ENCODE measurements around the gene SOCS1. TPM values are rescaled to one million over a fixed set of nuclear protein-coding genes. Genes with fewer than 3 reads are reported as not detected.
A peak's percentile ranks its signal among the peaks of the same experiment; 100 is the strongest.

SOCS1 gene
- total RNA-seq, 1 donor from 2014 or later, result 0.91 TPM

DNA sequence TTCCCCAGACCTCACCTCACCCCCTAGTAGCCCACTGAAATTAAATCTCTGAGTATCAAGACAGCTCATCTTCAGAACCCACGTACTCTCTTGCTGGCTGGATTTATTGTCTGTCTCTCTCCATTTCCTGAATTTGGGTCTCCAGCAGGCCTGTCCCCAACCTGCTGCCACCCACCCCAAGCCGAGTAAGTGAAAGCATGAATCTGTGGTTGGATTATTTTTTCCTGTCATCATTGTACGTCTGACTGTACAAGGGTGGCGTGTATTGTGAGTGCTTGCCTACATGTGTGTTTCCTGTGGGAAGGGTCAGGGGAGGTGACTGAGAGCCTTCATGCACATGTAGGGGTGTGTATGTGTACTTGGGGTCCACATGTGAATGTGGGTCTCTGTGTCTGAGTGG lies 7.7 kb upstream of the SOCS1 start:
- DNase-seq (ENCODE audit: low spot score), result no peak
- ATAC-seq, result no peak

DNA sequence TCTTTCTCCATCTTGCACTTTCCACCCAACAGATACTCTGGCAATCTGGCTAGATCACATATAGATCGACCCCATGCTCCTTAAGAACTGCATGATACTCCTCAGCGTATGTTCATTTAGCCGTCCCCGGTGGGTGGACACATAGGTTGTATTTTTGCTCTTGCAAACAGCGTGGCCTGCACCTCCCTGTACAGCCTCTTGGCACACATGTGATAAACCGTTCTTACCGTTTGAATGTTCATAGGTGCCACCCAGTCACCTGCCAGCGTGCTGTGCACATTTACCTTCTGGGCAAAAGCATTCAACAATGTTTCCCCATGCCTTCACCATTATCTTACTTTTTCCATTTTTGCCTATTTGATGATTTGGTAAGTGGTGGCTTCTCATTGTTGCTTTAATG lies 6.9 kb upstream of the SOCS1 start:
- ATAC-seq (no peak), DNase-seq (ENCODE audit: low spot score) (no peak)

DNA sequence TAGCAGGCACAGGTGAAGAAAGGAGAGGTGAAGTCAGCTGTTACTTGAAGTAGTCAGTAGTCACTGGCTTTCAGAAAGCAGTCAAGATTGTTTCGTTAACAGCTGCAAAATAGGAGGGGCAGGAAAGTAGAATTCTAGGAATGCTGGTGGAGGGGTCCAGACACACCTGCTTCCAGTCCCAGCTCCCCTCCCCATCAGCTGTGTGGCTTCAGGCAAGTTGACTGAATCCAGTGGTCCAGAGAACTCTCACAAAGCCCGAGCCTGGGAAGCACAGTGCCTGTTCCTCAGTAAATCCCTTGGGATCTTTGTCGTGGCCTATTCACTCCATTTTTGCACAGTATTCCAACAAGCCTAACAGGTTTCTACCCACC lies 4.6 kb upstream of the SOCS1 start:
- no peak for ATAC-seq
- DNase-seq (ENCODE audit: low spot score), result no peak

DNA sequence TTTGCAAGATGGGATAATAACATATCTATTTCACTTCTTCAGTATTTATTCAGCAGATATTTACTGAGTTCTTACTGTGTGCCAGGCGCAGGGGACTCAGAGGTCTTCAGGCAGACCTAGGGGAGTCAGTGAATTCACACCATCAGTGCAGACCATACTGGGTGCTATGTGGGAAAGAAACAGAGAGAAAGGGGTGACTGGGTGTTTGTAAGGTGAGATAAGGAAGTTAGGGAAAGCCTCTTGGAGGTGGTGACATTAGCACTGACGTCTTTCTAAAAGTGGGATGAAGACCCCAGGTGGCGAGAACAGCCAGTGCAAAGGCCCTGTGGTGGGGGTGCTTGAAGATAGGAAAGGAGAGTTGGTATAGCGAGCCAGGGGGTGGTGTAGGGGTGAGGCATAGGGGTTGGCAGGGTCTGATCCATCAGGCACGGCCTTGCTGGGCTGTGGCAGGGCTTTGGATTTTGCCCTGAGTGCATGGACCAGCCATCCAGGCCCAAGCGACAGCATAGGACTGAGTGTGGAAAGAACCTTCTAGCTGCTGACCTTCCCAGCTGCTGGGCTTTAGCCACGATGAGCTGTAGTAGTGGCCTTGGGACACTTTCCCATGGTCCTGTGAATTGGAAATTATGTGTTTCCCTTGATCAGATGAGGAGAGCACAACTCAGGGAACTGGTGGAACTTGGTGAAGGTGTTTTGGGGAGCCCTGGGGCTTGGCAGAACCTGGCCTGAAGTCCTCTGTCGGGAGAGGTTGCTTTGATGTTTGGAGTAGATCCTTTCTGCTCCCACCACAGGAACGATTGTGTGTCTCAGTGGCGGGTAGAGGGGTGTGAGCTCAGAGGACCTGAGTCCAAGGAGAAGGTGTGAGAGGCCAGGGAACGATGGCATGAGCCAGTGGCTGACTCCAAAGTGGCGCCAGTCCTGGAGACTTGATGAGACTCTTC lies 3.9 kb upstream of the SOCS1 start:
- DNase-seq (ENCODE audit: low spot score) (peak; percentile 57), ATAC-seq (no peak)

DNA sequence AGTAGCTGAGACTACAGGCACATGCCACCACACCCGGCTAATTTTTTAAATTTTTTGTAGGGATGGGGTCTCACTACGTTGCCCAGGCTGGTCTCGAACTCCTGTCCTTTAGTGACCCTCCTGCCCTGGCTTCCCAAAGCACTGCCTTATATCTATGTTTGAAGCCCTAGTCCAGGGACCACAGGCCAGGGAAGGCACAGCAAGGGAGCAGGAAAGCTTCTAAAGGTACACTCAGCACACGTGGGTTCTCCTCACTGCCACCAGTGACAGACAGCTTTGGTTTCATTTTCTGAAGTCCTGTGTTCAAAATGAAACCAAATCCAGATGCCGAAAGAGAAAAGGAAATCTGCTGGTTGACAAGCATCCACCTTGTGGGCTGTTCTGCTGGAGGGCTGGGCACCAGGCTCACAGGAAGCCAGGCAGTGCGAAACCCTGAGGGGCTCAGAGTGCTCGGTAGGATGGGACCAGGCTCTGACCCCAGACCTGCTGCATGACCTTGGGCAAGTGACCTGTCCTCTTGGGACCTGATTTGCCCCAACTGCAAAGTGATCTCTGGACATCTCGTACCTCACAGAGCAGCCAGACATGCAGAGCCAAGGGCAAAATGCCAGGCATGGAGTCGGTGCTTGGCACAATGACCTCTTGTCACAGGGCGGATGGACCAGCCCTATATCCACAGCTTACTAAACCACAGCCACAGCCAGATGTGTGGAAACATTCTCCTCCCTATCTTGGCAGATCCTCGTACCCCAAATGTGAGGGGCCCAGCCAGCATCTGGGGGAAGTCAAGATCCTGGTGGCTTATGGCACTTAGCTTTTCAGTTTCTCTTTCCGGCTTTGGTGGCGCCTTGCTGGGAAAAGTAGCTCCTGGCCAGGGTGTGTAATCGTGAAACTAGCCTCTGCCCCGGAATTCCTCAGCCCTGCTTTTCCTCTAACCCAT lies 2.8 kb upstream of the SOCS1 start:
- ATAC-seq, result peak; percentile 44
- DNase-seq (ENCODE audit: low spot score), result peak; percentile 94

DNA sequence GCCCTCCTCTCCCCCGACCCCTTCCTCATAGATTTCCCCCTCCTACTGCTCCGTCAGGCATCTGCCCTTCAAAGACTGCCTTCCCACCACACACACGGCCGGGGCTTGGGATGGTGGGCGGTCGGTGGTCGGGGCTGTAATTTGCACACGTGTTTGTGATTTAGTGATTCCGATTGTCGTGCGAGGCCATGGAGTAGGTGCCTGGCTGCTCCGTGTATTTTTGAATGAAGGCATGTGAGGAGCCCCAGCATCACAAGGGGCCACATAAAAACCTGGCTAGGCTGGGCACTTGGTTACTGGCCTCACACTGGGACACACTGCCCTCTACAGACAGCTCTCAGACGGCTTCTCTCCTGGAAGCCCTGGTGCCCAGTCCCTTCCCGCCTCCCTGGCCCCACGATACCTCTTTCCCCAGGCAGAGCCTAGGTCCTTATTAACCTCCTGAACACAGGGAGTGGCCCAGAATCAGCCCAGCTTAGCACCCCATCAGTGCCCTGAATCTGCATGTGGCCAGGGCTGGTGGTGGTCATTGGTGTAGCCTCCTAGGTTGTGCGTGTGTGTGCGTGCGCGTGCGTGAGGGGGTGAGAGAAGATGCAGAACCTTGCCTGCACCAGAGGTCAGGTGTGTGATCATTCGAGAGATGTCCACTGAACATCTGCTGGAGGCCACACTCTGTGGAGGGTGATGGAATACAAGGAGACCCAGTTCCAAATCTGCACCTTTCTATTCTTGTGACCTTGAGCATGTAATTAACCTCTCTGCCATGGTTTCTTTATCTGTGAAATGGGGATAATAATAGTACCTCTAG lies 1.3 kb upstream of the SOCS1 start:
- peak; percentile 75 for DNase-seq (ENCODE audit: low spot score)
- peak; percentile 52 for ATAC-seq

DNA sequence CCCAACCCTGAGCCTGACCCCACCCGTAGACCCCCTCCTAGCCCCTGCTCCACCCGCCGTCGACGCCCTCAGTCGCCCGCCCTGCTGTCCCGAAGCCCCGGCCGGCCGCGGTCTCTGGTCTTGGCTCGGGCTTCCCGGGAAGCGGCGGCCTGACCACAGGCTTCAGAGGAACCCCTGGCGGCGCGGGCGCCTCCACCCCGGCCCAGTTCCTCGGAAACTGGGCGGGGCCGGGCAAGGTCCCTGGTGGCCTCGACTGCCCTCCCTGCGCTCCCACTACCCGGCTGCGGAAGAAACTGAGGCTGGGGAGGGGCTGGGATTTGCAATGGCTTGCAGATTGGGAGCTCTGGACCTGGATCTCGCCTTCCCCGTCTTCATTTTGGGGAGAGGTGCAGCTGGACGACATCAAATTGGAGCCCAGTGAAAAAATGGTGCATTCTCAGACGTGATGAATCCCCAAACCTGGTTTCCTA lies 692 bp upstream of the SOCS1 start:
- peak; percentile 72 for DNase-seq (ENCODE audit: low spot score)
- peak; percentile 33 for ATAC-seq

DNA sequence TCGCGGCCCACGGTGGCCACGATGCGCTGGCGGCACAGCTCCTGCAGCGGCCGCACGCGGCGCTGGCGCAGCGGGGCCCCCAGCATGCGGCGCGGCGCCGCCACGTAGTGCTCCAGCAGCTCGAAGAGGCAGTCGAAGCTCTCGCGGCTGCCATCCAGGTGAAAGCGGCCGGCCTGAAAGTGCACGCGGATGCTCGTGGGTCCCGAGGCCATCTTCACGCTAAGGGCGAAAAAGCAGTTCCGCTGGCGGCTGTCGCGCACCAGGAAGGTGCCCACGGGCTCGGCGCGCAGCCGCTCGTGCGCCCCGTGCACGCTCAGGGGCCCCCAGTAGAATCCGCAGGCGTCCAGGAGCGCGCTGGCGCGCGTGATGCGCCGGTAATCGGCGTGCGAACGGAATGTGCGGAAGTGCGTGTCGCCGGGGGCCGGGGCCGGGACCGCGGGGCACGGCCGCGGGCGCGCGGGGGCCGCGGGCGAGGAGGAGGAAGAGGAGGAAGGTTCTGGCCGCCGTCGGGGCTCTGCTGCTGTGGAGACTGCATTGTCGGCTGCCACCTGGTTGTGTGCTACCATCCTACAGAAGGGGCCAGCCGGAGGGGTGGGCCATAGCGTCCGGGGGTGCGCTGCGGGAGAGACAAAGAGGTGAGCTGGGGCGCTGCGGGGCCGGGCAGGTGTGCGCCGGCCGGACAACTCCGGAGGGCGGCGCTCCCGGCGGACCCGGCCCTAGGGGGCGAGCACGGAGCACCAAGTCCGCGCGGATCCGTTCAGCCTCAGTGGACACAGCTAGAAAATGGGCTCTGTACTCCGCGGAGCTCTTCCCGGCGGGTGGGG lies 879 bp downstream of the SOCS1 start:
- DNase-seq (ENCODE audit: low spot score), result peak; percentile 55
- no peak for ATAC-seq

DNA sequence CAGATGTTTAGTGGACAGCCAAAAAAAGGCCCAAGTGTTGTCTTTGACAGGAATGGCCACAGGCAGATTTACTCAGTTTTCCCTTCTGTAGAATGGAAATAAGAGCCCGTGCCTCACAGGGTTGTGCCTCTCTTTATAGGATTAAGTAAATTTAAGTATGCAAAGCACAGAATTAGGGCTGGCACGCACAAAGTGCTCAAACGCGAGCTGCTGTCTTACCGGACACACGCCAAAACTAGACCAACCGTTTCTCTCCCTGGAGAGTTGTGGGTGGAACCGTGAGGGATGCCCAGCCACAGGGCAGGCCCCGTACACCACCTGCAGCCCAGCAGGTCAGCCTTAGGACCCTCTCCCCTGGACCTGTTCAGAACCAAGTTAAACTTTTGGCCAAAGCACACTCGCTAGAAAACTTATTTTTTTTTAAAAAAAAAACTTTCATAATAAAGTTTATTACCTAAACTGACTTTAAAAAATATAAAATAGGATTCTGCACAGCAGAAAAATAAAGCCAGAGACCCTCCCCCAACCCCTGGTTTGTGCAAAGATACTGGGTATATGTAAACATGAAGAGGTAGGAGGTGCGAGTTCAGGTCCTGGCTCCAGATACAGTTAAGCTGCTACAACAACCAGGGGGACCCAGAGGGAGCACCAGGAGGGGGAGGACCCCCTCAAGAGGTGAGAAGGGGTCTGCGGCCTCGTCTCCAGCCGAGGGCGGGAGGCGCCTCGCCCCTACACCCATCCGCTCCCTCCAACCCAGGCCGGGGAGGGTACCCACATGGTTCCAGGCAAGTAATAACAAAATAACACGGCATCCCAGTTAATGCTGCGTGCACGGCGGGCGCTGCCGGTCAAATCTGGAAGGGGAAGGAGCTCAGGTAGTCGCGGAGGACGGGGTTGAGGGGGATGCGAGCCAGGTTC lies 1.8 kb downstream of the SOCS1 start:
- ATAC-seq (no peak), DNase-seq (ENCODE audit: low spot score) (no peak)

DNA sequence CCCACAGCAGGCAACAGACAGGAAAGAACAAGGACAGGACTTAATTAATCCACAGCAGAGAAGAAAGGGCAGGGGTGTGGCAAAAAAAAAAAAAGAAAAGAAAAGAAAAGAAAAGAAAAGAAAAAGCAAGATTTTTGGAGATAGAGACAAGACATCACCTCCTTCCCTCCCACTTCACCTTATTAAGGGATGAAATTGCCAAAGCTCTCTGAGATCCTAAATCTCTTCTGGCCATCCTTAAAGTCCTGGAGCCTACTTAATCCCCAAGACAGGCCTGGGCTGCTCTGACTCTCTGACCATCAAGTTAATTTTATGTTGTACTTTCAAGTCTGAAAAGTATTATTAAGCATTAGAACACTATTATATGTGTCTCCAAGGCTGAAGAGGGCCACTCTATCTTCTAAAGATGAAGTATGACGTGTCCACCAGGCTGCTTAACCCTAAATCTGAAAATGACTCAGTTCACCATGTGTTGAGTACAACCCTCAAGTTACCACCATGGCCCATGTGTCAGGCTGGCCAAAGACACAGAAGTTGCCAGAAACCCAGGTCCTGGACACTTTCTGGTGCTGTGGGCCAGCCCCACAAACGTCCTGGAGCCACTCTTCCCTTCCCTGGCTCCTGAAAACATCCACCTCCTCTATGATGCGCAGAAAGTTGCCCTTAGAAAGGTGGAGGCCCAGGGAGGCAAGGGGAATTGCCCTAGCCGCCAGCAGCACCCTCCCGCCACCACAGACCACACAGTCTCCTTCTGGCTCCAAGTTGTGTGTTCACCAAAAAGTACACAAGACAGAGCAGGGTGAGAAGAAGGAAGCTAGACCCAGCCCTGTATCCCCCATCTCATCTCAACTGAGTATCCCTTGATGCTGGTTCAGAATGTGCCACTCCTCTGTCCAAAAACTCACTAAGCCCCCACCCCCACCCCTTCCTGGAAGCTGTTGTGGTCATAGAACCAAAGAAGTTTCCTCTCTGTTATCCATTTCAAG lies 2.7 kb downstream of the SOCS1 start:
- ATAC-seq, result no peak
- no peak for DNase-seq (ENCODE audit: low spot score)

DNA sequence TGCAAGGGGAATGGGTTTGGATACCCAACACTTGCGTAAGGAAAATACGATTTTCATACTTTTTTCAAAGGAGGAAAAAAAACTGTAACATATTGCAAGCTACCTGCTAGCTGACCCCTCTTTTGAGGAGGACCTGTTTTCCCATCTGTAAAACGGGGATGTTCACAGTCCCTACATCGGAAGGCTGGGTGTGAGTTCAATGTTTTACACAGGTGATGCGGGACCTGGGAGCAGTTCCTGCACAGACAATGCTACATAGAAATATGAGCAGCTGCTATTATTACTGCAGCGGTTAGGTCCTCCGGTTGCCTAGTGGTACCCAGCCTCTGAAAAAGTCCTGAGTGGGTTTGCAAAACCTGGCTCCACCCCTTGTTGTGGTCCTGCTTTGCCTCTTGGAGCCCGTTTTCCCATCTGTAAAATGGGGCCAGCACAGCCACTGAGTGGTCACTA lies 3.5 kb downstream of the SOCS1 start:
- no peak for ATAC-seq
- no peak for DNase-seq (ENCODE audit: low spot score)

DNA sequence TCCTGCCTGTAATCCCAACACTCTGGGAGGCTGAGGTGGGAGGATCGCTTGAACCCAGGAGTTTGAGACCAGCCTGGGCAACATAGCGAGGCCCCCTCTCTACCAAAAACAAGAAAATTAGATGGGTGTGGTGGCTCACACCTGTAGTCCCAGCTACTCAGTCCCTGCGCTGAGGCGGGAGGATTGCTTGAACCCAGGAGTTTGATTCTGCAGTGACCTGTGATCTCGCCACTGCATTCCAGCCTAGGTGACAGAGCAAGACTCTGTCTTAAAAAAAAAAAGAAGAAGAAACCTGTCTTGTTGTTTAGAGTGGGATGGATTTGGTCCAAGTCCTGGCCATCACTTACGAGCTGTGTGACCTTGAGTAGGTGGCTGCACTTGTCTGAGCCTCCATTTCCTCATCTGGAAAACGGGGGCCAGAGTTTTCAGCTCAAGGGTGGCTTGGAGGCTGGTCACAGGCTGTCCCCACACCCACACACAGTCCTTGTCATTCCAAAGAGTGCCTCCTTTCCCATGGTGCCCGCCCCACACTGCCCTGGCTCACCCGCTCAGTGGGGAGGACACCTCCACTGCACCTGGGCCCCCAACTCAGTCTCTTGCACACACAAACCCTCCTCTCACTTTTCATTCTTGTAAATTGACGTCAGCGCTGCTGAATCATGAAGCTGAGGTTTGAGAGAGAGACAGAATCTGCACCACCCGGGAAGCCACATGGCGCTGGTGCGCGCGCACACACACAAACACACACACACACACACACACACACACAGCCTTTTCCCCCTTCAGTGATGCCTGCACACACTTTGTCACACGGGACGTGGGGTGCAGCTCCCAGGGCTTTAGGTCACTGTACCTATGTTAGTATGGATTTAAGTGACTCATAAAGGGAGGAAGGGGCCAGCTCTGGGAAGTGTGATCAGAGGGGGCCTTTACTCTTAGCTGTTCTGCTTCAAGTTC lies 4.2 kb downstream of the SOCS1 start:
- DNase-seq (ENCODE audit: low spot score), result no peak
- no peak for ATAC-seq

DNA sequence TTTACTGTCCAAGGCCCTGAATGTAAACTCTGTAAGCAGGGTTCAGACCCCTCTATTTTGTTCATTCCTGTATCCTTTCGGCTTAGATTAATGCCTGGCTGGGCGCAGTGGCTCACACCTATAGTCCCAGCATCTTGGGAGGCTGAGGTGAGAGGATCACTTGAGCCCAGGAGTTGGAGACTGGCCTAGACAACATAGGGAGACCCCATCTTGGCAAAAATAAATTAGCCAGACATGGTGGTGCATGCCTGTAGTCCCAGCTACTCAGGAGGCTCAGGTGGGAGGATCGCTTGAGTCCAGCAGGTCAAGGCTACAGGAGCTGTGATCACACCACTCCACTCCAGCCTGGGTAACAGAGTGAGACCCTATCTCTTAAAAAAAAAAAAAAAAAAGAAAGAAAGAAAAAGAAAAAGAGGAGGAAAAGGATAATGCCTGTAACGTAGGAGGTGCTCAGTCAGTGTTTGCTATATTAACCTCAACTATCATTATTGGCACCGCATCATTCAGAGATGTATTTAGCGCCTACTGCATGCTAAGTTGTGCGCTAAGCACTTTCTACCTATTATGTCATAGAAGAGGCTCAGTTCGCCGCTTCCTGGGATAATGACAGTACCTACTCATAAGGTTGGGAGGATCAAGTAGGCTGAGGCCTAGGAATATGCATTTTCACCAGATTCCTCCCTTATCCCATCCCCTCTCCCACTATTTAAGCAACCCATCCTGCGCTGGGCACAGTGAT lies 5.0 kb downstream of the SOCS1 start:
- DNase-seq (ENCODE audit: low spot score) (no peak), ATAC-seq (no peak)

DNA sequence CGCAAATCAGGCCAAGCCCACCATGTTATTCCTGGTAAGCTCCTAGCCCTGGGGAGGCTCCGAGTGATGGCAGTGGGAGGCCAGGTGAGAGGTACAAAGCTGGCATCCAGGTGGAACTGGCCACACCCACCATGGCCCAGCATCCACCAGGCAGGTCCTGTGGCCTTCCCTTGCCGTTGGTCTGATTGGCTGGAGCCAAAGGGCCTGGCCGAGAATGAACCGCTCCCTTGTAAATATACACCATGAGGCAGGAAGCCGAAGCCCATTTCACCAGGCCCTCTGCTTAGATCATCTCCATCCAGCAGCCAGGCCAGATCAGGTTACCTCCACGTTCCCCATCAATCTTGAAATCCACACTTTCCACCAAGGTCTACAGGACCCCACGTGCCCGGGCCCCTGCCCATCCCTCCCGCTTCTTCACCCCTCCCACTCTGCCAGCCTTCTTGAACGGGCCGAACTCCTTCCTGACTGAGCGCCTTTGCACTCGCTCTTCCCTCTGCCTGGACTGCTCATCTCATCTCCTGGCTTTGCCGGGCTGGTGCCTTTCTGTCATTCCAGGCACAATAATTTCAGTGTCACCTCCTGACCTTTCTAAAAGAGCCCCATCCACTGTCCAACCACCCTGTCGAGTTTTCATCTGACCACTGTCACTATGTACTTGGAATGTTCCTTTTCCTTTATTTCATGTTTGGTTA lies 5.8 kb downstream of the SOCS1 start:
- no peak for ATAC-seq
- no peak for DNase-seq (ENCODE audit: low spot score)
